AG04450 (cell line): Measurements from ENCODE around the gene RMDN3. TPM values are rescaled to one million over a fixed set of nuclear protein-coding genes. Genes with fewer than 3 reads are reported as not detected.

ENCODE experiments used
- CTCF ChIA-PET: fragments of 300-600, 350-600 bp; formaldehyde crosslinking; extraction: SDS; loops from one replicate; lab custom pipeline; 2022; ENCODE audit warnings: antibody characterized with exemption, inconsistent platforms; lab: Charles Lee
- POLR2A ChIA-PET: fragments of 350-600 bp; formaldehyde crosslinking; extraction: SDS; loops from one replicate; lab custom pipeline; 2021; ENCODE audit warnings: antibody characterized with exemption, inconsistent platforms; lab: Yijun Ruan, JAX
- DNase-seq: peaks from one replicate; pipeline ENCODE4 v3.0.0-alpha.2; 2011; ENCODE audit warnings: low read depth, low spot score
- H3K27ac ChIP-seq: one replicate; pipeline ENCODE4 v1.5.1; 2012; ENCODE audit warnings: low read depth, low read length, control low read depth
- H3K27me3 ChIP-seq: one replicate; pipeline ENCODE4 v1.6.0; 2012; ENCODE audit warnings: low read length; ENCODE audit not compliant: control insufficient read depth, insufficient read depth
- H3K4me3 ChIP-seq: 2 replicates; pipeline ENCODE4 v1.5.1; 2011; ENCODE audit warnings: mild to moderate bottlenecking, low read depth, low read length, control low read depth
- H3K9me3 ChIP-seq: 2 replicates; pipeline ENCODE4 v1.5.1; 2012; ENCODE audit warnings: low read length; ENCODE audit not compliant: control insufficient read depth, insufficient read depth
- CTCF ChIP-seq: IDR thresholded peaks from 2 replicates; pipeline ENCODE4 v1.5.1; 2011; ENCODE audit warnings: low read depth, low read length, control low read depth, inconsistent platforms
- polyA plus RNA-seq: library from polyadenylated mRNA; depleted of rRNA; stranded (reverse); fragments of >200 nt; gene quantifications from 2 replicates; pipeline ENCODE4 v1.2.3, GENCODE V29; 2011

RMDN3 gene
- polyA plus RNA-seq, 1 experiment, result 19.5 TPM

GRCh38 chr15:40789999-40790398 lies 34.9 kb upstream of the RMDN3 start:
- TF ChIP-seq CTCF, result no peak
- no peaks in the 10 kb centered on the region for H3K27me3 ChIP-seq
- DNase-seq, result no peak
- CTCF ChIA-PET, result no interaction called here
- no peak overlapping the region for H3K27ac ChIP-seq
- no peak overlapping the region for H3K4me3 ChIP-seq
- POLR2A ChIA-PET, result no interaction called here
- no peaks in the 10 kb centered on the region for H3K9me3 ChIP-seq

- no peak for DNase-seq
- POLR2A ChIA-PET, result no interaction called here
- no peak for TF ChIP-seq CTCF
- Histone ChIP-seq H3K27me3 (no peaks in the 10 kb centered on the region), H3K9me3 (no peaks in the 10 kb centered on the region), H3K27ac (no peak overlapping the region), H3K4me3 (no peak overlapping the region)
- CTCF ChIA-PET, result interaction anchor here (0.7 kb wide), 1 partner anchor 68 kb away, joined by 3 read pairs; no protein-coding TSS in a partner anchor
These were observed 34.1 kb upstream of the RMDN3 start for GRCh38 chr15:40789119-40789518.

- CTCF ChIA-PET, result no interaction called here
- POLR2A ChIA-PET, result no interaction called here
- H3K4me3 ChIP-seq, result no peak overlapping the region
- no peak for DNase-seq
- no peaks in the 10 kb centered on the region for H3K27me3 ChIP-seq
- no peaks in the 10 kb centered on the region for H3K9me3 ChIP-seq
- TF ChIP-seq CTCF, result no peak
- H3K27ac ChIP-seq, result no peak overlapping the region
These were observed 32.9 kb upstream of the RMDN3 start for GRCh38 chr15:40787991-40788390.

- H3K27ac ChIP-seq, result no peak overlapping the region
- H3K4me3 ChIP-seq, result no peak overlapping the region
- no peaks in the 10 kb centered on the region for H3K9me3 ChIP-seq
- TF ChIP-seq CTCF, result no peak
- no peak for DNase-seq
- ChIA-PET CTCF (interaction anchor here (1.2 kb wide), 1 partner anchor 105 kb away, joined by 3 read pairs; no protein-coding TSS in a partner anchor), POLR2A (interaction anchor here (1.1 kb wide), 1 partner anchor 23 kb away, joined by 4 read pairs; the partner anchor contains the start of gene GCHFR)
- no peaks in the 10 kb centered on the region for H3K27me3 ChIP-seq
These were observed 32.3 kb upstream of the RMDN3 start for GRCh38 chr15:40787344-40787841.

GRCh38 chr15:40785814-40786213 lies 30.8 kb upstream of the RMDN3 start:
- Histone ChIP-seq H3K27me3 (no peaks in the 10 kb centered on the region), H3K27ac (no peak overlapping the region), H3K9me3 (no peaks in the 10 kb centered on the region), H3K4me3 (no peak overlapping the region)
- ChIA-PET CTCF (interaction anchor here (0.8 kb wide), 1 partner anchor 9 kb away, joined by 3 read pairs; no protein-coding TSS in a partner anchor), POLR2A (no interaction called here)
- no peak for DNase-seq
- no peak for TF ChIP-seq CTCF
